Stomach smooth muscle (tissue), 2 donors: ENCODE results near the gene GLRX.
"Not testable (repeated sequence)": the region's sequence is repeated elsewhere in the genome, so short reads cannot be mapped to it uniquely, and the experiment has no call there.

Experiments used
- H3K27ac ChIP-seq: one replicate; pipeline ENCODE4 v1.7.0; 2013; ENCODE audit warnings: mild to moderate bottlenecking, low read length, inconsistent platforms
- H3K27me3 ChIP-seq, 2 donors: one replicate each; pipeline ENCODE4 v1.7.0; 2013; ENCODE audit warnings: low read length in 2 of 2; ENCODE audit not compliant: insufficient read depth in 2 of 2, control insufficient read depth in 1 of 2
- H3K36me3 ChIP-seq, 2 donors: one replicate each; pipeline ENCODE4 v1.7.0; 2013; ENCODE audit warnings: low read length in 2 of 2; ENCODE audit not compliant: control insufficient read depth in 2 of 2, insufficient read depth in 2 of 2
- H3K4me1 ChIP-seq: one replicate; pipeline ENCODE4 v1.7.0; 2013; ENCODE audit warnings: low read length; ENCODE audit not compliant: control insufficient read depth, insufficient read depth
- H3K4me3 ChIP-seq, 2 donors: one replicate each; pipeline ENCODE4 v1.7.0; 2013; ENCODE audit warnings: low read length in 2 of 2
- H3K9ac ChIP-seq, 2 donors: one replicate each; pipeline ENCODE4 v1.7.0; 2013; ENCODE audit warnings: low read length in 2 of 2, mild to moderate bottlenecking in 1 of 2
- H3K9me3 ChIP-seq, 2 donors: one replicate each; pipeline ENCODE4 v1.7.0; 2013; ENCODE audit warnings: low read length in 2 of 2; ENCODE audit not compliant: control insufficient read depth in 2 of 2
- donor health status: healthy.
- donor health status: Pancreatic carcinoma.

GLRX gene

GRCh38 chr5:95838556-95838955, 16.0 kb upstream of the GLRX start:
- H3K9me3 ChIP-seq: no peaks in the 10 kb centered on the region
- H3K36me3 ChIP-seq: no peaks in the 10 kb centered on the region
- H3K27ac ChIP-seq: no peak overlapping the region
- H3K9ac ChIP-seq: no peak overlapping the region
- no peaks in the 10 kb centered on the region for H3K27me3 ChIP-seq
- H3K4me1 ChIP-seq: peaks cover 3% of the 10 kb centered on the region
- H3K4me3 ChIP-seq: no peak overlapping the region

- H3K27me3 ChIP-seq: no peaks in the 10 kb centered on the region
- H3K36me3 ChIP-seq: no peaks in the 10 kb centered on the region
- H3K4me3 ChIP-seq: no peak overlapping the region
- H3K9me3 ChIP-seq: no peaks in the 10 kb centered on the region
- no peak overlapping the region for H3K27ac ChIP-seq
- no peak overlapping the region for H3K9ac ChIP-seq
- H3K4me1 ChIP-seq: peaks cover 3% of the 10 kb centered on the region
Observed at GRCh38 chr5:95838001-95838520, 15.5 kb upstream of the GLRX start.

- Histone ChIP-seq H3K4me1 (peaks cover 3% of the 10 kb centered on the region), H3K27ac (no peak overlapping the region), H3K9ac (no peak overlapping the region), H3K4me3 (no peak overlapping the region), H3K9me3 (no peaks in the 10 kb centered on the region), H3K36me3 (no peaks in the 10 kb centered on the region), H3K27me3 (no peaks in the 10 kb centered on the region)
Observed at GRCh38 chr5:95837492-95837891, 15.0 kb upstream of the GLRX start.

- H3K36me3 ChIP-seq, H3K27ac ChIP-seq, H3K9ac ChIP-seq, H3K27me3 ChIP-seq, H3K4me1 ChIP-seq, H3K9me3 ChIP-seq, H3K4me3 ChIP-seq: not testable (repeated sequence)
Observed at GRCh38 chr5:95836971-95837370, 14.4 kb upstream of the GLRX start.

- H3K27ac ChIP-seq: no peak overlapping the region
- no peaks in the 10 kb centered on the region for H3K36me3 ChIP-seq
- no peaks in the 10 kb centered on the region for H3K9me3 ChIP-seq
- no peak overlapping the region for H3K9ac ChIP-seq
- H3K4me3 ChIP-seq: no peak overlapping the region
- H3K27me3 ChIP-seq: no peaks in the 10 kb centered on the region
- H3K4me1 ChIP-seq: peaks cover 3% of the 10 kb centered on the region
Observed at GRCh38 chr5:95836544-95836943, 14.0 kb upstream of the GLRX start.

- peaks cover 3% of the 10 kb centered on the region for H3K4me1 ChIP-seq
- H3K27me3 ChIP-seq: no peaks in the 10 kb centered on the region
- H3K9me3 ChIP-seq: no peaks in the 10 kb centered on the region
- no peak overlapping the region for H3K9ac ChIP-seq
- H3K4me3 ChIP-seq: peak overlapping the region in 1 of 2 donors; percentile 79
- H3K27ac ChIP-seq: no peak overlapping the region
- H3K36me3 ChIP-seq: no peaks in the 10 kb centered on the region
Observed at GRCh38 chr5:95835682-95836385, 13.3 kb upstream of the GLRX start.

- no peaks in the 10 kb centered on the region for H3K9me3 ChIP-seq
- no peaks in the 10 kb centered on the region for H3K27me3 ChIP-seq
- H3K36me3 ChIP-seq: no peaks in the 10 kb centered on the region
- H3K4me3 ChIP-seq: no peak overlapping the region
- no peak overlapping the region for H3K9ac ChIP-seq
- H3K4me1 ChIP-seq: peaks cover 3% of the 10 kb centered on the region
- no peak overlapping the region for H3K27ac ChIP-seq
Observed at GRCh38 chr5:95832664-95833063, 10.1 kb upstream of the GLRX start.

GRCh38 chr5:95830226-95830625, 7.7 kb upstream of the GLRX start:
- no peaks in the 10 kb centered on the region for H3K27me3 ChIP-seq
- no peak overlapping the region for H3K9ac ChIP-seq
- H3K4me3 ChIP-seq: no peak overlapping the region
- H3K27ac ChIP-seq: no peak overlapping the region
- no peaks in the 10 kb centered on the region for H3K36me3 ChIP-seq
- peaks cover 3% of the 10 kb centered on the region for H3K4me1 ChIP-seq
- H3K9me3 ChIP-seq: no peaks in the 10 kb centered on the region

GRCh38 chr5:95827892-95828246, 5.3 kb upstream of the GLRX start:
- H3K27me3 ChIP-seq: no peaks in the 10 kb centered on the region
- no peaks in the 10 kb centered on the region for H3K36me3 ChIP-seq
- H3K9ac ChIP-seq: no peak overlapping the region
- H3K27ac ChIP-seq: no peak overlapping the region
- no peaks in the 10 kb centered on the region for H3K9me3 ChIP-seq
- H3K4me3 ChIP-seq: no peak overlapping the region
- H3K4me1 ChIP-seq: peaks cover 14% of the 10 kb centered on the region

- H3K9ac ChIP-seq: no peak overlapping the region
- no peaks in the 10 kb centered on the region for H3K36me3 ChIP-seq
- no peaks in the 10 kb centered on the region for H3K9me3 ChIP-seq
- H3K27ac ChIP-seq: no peak overlapping the region
- H3K4me3 ChIP-seq: no peak overlapping the region
- H3K27me3 ChIP-seq: no peaks in the 10 kb centered on the region
- H3K4me1 ChIP-seq: peaks cover 17% of the 10 kb centered on the region
Observed at GRCh38 chr5:95826949-95827891, 4.7 kb upstream of the GLRX start.

GRCh38 chr5:95825495-95825894, 3.0 kb upstream of the GLRX start:
- Histone ChIP-seq H3K36me3 (no peaks in the 10 kb centered on the region), H3K9me3 (no peaks in the 10 kb centered on the region), H3K4me3 (no peak overlapping the region), H3K27ac (no peak overlapping the region), H3K9ac (no peak overlapping the region), H3K27me3 (no peaks in the 10 kb centered on the region), H3K4me1 (peaks cover 28% of the 10 kb centered on the region)
